ENCODE data around the gene DNAJC7.

The DNAJC7 gene, protein sequence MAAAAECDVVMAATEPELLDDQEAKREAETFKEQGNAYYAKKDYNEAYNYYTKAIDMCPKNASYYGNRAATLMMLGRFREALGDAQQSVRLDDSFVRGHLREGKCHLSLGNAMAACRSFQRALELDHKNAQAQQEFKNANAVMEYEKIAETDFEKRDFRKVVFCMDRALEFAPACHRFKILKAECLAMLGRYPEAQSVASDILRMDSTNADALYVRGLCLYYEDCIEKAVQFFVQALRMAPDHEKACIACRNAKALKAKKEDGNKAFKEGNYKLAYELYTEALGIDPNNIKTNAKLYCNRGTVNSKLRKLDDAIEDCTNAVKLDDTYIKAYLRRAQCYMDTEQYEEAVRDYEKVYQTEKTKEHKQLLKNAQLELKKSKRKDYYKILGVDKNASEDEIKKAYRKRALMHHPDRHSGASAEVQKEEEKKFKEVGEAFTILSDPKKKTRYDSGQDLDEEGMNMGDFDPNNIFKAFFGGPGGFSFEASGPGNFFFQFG

GRCh38 chr17:42016941-42017865 lies at the start of gene DNAJC7:
Gene DNAJC7 (minus strand): TSS chr17:42017439. CDS start chr17:42017416, 23 bp downstream.
- DNase-seq, result peak; percentile 65

- DNase-seq, result no peak
These were observed 48.0 kb upstream of the DNAJC7 start for GRCh38 chr17:42065201-42065600.

DNA sequence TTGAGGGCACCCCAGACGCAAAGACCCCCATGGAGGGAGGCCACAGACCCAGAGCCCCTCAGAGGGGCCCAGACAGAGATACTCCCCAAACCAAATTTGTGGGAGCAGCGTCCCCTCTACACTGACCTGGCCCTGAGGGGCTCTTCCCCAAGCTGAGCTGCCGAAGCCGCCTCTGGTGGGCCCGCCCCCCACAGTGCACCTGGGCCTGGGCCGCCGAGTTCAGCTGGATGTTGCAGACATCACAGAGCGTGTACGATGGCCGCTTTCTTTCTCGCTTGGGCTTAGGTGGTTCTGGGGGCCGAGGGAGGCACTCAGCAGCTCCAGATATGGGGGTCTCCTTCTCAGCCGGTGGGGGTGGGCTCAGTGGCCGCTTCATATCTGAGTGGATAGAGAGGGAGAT lies 45.4 kb upstream of the DNAJC7 start:
- no peak for DNase-seq

- DNase-seq, result no peak
These were observed 44.6 kb upstream of the DNAJC7 start for GRCh38 chr17:42061646-42062487.

DNA sequence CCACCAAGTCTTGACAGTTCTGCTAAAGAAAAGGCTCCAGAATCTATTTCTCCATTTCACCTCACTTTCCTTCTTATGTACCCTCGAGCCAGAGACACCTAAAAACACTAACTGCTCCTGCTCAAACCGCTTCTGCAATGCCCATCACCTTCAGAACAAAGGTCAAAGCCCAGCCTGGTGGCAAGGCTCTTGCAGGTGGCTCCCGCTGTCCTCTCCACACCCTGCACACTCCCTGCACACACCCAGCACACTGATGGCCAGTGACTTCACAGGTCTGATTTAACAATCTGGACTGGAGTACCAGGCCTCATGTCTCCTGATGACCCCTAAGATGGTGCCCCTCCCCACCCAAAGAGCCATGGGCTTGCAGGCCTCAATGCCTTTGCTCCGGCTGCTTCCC lies 43.0 kb upstream of the DNAJC7 start:
- DNase-seq, result no peak

- DNase-seq, result no peak
These were observed 42.6 kb upstream of the DNAJC7 start for GRCh38 chr17:42059815-42060214.

DNA sequence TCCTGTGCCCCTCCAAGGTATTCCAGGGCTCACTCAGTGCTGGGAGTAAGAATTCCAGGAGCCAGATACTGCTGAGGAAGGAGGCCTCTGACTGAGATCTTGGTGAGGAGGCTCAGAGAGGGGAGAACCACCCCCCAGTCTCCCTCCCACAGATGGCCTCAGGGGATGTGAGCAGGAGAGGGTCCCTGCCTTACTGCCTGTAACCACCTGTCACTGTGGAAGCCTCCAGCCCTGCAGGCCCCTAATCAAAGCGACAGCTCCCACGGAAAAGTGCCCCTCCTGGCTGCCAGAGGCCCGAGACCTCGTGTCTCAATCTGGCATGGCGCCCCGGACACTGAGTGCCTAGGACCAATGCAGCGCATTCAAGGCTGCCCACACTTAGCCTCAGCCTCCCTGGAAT lies 40.8 kb upstream of the DNAJC7 start:
- DNase-seq, result no peak

DNA sequence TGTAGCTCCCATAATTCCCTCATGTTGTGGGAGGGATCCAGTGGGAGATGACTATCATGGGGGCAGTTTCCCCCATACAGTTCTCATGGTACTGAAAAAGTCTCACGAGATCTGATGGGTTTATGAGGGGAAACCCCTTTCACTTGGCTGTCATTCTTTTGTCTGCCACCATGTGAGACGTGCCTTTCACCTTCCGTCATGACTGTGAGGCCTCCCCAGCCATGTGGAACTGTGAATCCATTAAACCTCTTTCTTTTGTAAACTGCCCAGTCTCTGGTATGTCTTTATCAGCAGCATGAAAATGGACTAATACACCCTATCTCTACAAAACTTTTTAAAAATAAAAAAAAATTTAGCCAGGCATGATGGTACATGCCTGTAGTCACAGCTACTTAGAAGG lies 39.4 kb upstream of the DNAJC7 start:
- DNase-seq, result no peak

- no peak for DNase-seq
These were observed 38.3 kb upstream of the DNAJC7 start for GRCh38 chr17:42055496-42055895.

DNA sequence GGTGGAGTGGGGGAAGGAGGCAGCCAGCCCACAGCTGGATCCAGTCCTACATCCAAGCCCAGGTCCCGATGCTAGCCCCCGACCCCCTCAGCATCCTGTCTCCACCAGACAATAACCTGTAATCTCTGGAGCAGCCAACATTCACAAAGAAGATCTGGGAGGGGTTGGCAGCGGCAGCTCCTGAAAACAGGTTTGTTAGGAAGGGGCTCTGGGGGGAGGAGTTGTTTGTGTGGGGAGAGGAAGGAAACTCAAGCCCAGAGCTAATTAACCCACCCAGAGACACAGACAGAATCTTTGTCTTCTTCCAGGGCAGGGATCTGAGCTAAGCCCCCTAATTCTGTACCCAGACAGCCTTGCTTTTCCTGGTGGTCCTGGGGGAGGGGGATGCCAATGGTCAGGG lies 37.8 kb upstream of the DNAJC7 start:
- DNase-seq, result no peak

- DNase-seq, result no peak
These were observed 36.7 kb upstream of the DNAJC7 start for GRCh38 chr17:42053731-42054500.

GRCh38 chr17:42052346-42052877 lies 35.2 kb upstream of the DNAJC7 start:
- DNase-seq, result no peak

DNA sequence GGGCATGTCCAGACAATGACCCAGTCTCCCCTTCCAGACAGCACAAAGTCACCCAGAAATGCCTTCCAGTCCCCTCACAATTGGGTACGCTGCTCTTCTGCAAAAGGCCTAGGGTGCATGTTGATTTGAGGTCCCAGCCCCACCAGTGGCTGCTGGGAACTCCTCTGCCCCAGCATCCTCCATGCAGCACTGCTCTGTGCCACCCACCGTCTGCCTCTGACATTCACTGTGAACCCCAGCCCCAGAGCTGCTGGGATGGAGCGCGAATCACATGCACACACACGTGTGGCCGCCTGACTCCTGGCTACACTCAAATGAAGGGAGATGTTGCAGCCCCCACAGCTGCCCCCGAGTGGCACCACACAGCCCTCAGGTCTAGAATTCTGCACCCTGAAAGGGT lies 34.4 kb upstream of the DNAJC7 start:
- DNase-seq, result no peak

DNA sequence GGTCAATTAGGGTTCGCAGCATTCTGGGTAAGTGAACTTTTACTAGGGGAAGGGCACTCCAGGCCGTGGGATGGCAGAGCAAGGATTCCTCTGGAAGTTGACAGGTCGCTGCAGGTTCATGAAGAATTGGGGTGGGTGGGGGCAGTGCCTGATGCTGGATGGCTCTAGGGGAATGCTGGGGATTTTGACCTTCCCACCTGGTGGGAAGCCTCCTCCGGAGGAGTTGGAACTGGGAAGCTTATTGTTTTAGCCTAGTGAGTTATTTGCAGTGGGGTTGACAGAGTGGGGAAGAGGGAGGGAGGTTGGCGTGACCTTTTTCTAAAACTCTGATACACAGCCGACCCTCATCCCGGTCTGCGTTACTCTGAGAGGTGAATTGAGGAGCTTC lies 33.8 kb upstream of the DNAJC7 start:
- DNase-seq, result no peak

GRCh38 chr17:42050393-42051012 lies 33.3 kb upstream of the DNAJC7 start, which contains the start of gene C17orf113:
Gene C17orf113 (minus strand): TSS chr17:42050601. CDS start chr17:42043376, 7,225 bp downstream.
- DNase-seq, result no peak

- DNase-seq, result no peak
These were observed 32.7 kb upstream of the DNAJC7 start for GRCh38 chr17:42049834-42050392.

DNA sequence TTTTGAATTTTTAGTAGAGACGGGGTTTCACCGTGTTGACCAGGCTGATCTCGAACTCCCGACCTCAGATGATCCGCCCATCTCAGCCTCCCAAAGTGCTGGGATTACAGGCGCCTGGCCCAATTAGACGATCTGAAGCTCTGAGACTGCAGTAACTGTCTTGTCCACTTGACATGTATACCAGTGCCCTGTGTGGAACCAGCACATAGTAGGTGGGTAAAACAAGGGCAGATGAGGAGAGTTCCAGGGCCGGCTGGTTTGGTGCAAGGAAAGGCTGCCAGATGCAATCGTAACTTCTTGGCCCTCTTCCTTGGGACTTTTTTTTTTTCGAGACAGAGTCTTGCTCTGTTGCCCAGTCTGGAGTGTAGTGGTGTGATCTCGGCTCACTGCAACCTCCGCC lies 30.1 kb upstream of the DNAJC7 start:
- DNase-seq, result no peak

DNA sequence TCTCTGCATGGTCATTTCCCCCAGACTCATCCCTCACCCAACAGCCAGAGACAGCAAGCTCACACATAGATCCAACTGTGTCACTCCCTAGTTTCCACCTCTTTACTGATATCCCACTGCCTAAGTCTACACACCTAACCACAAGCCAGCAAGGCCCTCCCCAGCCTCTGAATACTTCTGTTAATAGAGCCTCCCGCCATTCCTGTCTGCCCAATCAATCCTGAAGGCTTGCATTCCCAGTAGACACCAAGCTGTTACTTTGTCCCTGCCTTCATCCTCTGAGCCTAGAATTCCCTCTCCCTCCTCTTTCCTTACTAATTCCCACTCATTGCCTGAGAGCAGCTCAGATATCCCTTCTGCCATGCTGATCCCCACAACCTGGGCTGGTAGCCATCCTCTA lies 28.5 kb upstream of the DNAJC7 start:
- DNase-seq, result no peak

- no peak for DNase-seq
These were observed 25.5 kb upstream of the DNAJC7 start for GRCh38 chr17:42042598-42043319.

DNA sequence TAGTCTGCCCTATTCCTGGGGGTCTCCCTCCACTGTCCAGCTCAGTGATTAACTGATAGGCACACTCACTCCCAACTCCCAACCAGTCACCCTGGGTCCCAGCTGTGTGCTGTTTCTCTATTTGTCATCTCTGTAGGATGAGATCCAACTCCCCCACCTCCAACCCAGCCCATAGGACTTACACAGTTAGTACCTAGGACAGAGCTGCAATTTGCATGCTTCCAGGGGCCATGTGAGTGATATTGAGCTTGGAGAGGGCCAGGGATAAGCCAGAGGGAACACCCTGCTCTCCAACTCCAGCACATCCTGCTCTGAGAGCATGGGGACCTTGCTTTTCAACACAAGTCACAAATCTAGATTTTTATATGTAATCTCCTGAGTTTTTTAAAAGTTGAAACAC lies 24.4 kb upstream of the DNAJC7 start:
- DNase-seq, result no peak
